Tibial nerve (tissue), 4 donors: ENCODE measurements around the gene AUTS2. TPM values are rescaled to one million over a fixed set of nuclear protein-coding genes. Genes with fewer than 3 reads are reported as not detected.

Source experiments
- DNase-seq, 2 donors: peaks; one replicate each; pipeline ENCODE4 v3.0.0-alpha.2; 2019; ENCODE audit warnings: low spot score in 2 of 2
- H3K27ac ChIP-seq, 4 donors: fragments of 200-600 bp; sonication (generic) in 3 of 4; one replicate each; pipeline ENCODE4 v1.5.1; 2017 to 2019; ENCODE audit warnings: mild to moderate bottlenecking in 1 of 4
- H3K27me3 ChIP-seq, 2 donors: fragments of 200-600 bp; sonication (generic) in 1 of 2; one replicate each; pipeline versions ENCODE4 v1.5.1 to v1.6.0; 2017 to 2019
- H3K36me3 ChIP-seq, 3 donors: fragments of 200-600 bp; sonication (generic); one replicate each; pipeline ENCODE4 v1.5.1; 2018 to 2019
- H3K4me1 ChIP-seq, 4 donors: fragments of 200-600 bp; sonication (generic) in 3 of 4; one replicate each; pipeline ENCODE4 v1.5.1; 2017 to 2019
- H3K4me3 ChIP-seq, 4 donors: fragments of 200-600 bp; sonication (generic) in 3 of 4; one replicate each; pipeline ENCODE4 v1.5.1; 2017 to 2019; ENCODE audit warnings: mild to moderate bottlenecking in 1 of 4, moderate library complexity in 1 of 4
- H3K9me3 ChIP-seq, 4 donors: fragments of 200-600 bp; sonication (generic) in 3 of 4; one replicate each; pipeline ENCODE4 v1.5.1; 2017 to 2019
- EP300 ChIP-seq, 2 donors: sonication (generic); formaldehyde crosslinking; IDR thresholded peaks; one replicate each; pipeline ENCODE4 v1.6.1; 2017; ENCODE audit warnings: antibody characterized with exemption in 2 of 2, mild to moderate bottlenecking in 1 of 2
- POLR2A ChIP-seq, 2 donors: fragments of 450-650 bp; IDR thresholded peaks; one replicate each; pipeline ENCODE4 v1.6.1; 2017; ENCODE audit warnings: antibody characterized with exemption in 2 of 2, mild to moderate bottlenecking in 2 of 2, moderate library complexity in 2 of 2
- WGBS, 2 donors: methylation state at CpG; one replicate each; pipeline ENCODE4 v1.1.5; 2018; 5-methylcytosine and 5-hydroxymethylcytosine counted together
- total RNA-seq, 4 donors: library from RNA; depleted of rRNA; stranded (reverse); fragments of >200 nt; gene quantifications; one replicate each; pipeline ENCODE4 v1.1.0, GENCODE V29; 2016
- TF ChIP-seq, protein P1 (sequence below), 5 experiments: fragments of 200-600 bp in 3 of 5; fragments of 450-650 bp in 2 of 5; sonication (generic) in 3 of 5; IDR thresholded peaks; one replicate each; pipeline ENCODE4 v1.5.1; 2016 to 2019; ENCODE audit warnings: antibody characterized with exemption in 5 of 5, mild to moderate bottlenecking in 3 of 5, moderate library complexity in 2 of 5

Gene AUTS2
- total RNA-seq, 4 donors from 2014 or later, result 56.6 to 87.9 (median 71.6) TPM

- 95 to 96% methylated on average over 3 of the region's 3 CpGs for WGBS, 2 donors
- Histone ChIP-seq H3K27ac (no peak overlapping the region), H3K4me3 (no peak overlapping the region), H3K36me3 (no peaks in the 10 kb centered on the region), H3K4me1 (peaks cover 0 to 32% (median 6%) of the 10 kb centered on the region in 4 donors), H3K9me3 (no peaks in the 10 kb centered on the region), H3K27me3 (no peaks in the 10 kb centered on the region)
- TF ChIP-seq POLR2A (IDR thresholded peaks at IDR 0.05) (no peak), EP300 (IDR thresholded peaks at IDR 0.05) (no peak)
- no peak for DNase-seq
Measured at GRCh38 chr7:70040051-70040450, 441.8 kb downstream of the AUTS2 start.

DNA sequence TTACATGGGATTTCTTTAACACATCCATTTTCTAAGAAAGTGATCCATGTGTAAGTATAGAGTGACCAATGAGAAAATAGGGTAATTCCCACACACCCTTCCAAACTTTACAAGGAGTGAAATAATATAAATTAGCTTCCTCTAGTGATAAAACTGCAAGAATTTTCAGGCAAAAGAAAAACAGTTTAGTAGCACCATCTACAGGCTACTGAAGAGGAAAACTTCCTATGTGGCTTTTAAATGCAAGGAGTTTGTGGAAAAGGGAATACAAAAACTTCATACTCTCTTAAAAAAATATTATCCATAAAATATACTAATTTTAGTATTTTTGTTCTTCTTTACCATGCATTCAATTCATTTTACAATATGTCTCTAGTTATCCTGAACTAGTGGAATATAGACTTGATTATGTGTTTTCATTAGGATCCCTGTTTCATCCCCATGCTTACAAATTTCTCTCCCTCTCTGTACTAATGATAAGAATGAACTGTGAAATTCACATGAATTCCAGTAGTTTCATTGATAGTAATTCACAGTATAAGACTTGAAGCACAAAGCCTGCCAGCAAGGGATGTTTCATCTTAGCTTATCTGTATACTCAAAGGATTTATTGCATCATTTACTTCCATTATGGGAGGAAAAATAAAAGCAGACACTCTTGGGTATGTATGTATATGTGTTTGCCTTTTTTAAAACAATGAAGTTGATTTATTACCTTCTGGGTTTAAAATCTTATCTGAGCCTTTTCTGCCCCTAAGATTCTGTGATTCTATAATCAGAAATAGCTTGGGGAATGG, 442.9 kb downstream of the AUTS2 start:
- H3K4me3 ChIP-seq, result no peak overlapping the region
- no peaks in the 10 kb centered on the region for H3K36me3 ChIP-seq
- no peaks in the 10 kb centered on the region for H3K9me3 ChIP-seq
- peaks cover 0 to 28% (median 6%) of the 10 kb centered on the region in 4 donors for H3K4me1 ChIP-seq
- no peak for DNase-seq
- H3K27me3 ChIP-seq, result no peaks in the 10 kb centered on the region
- no peak for TF ChIP-seq EP300 (IDR thresholded peaks at IDR 0.05)
- no peak for TF ChIP-seq POLR2A (IDR thresholded peaks at IDR 0.05)
- TF ChIP-seq, protein P1, sequence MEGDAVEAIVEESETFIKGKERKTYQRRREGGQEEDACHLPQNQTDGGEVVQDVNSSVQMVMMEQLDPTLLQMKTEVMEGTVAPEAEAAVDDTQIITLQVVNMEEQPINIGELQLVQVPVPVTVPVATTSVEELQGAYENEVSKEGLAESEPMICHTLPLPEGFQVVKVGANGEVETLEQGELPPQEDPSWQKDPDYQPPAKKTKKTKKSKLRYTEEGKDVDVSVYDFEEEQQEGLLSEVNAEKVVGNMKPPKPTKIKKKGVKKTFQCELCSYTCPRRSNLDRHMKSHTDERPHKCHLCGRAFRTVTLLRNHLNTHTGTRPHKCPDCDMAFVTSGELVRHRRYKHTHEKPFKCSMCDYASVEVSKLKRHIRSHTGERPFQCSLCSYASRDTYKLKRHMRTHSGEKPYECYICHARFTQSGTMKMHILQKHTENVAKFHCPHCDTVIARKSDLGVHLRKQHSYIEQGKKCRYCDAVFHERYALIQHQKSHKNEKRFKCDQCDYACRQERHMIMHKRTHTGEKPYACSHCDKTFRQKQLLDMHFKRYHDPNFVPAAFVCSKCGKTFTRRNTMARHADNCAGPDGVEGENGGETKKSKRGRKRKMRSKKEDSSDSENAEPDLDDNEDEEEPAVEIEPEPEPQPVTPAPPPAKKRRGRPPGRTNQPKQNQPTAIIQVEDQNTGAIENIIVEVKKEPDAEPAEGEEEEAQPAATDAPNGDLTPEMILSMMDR (IDR thresholded peaks at IDR 0.05), result peak in 3 of 5 experiments; percentile 31 to 42 (median 39)
- no peak overlapping the region for H3K27ac ChIP-seq

DNA sequence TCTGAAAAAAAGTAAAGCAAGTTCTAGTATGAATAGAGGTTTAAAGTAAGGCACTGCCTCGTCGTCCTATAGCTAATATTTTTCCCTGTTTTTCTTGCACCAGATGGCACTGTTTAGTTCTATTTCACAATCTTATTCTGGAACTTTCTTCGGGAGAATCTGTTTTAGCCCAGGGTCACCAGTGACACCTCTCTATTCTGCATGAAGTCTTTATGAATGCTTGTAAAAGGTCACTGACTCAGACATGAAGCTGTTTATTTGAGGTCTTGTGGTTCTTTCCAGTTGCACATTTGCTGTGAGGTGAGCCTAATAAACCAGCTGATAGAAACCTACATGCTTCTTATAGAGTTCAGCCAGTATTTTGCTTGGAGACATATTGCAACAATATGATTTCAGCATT, 444.3 kb downstream of the AUTS2 start:
- H3K36me3 ChIP-seq, result no peaks in the 10 kb centered on the region
- TF ChIP-seq POLR2A (IDR thresholded peaks at IDR 0.05), result no peak
- TF ChIP-seq EP300 (IDR thresholded peaks at IDR 0.05), result no peak
- TF ChIP-seq, protein P1 (IDR thresholded peaks at IDR 0.05), result peak; percentile 11 to 59 (median 25)
- 15 to 17% methylated on average over 3 of the region's 3 CpGs for WGBS, 2 donors
- H3K4me3 ChIP-seq, result no peak overlapping the region
- H3K27me3 ChIP-seq, result no peaks in the 10 kb centered on the region
- no peak for DNase-seq
- peak overlapping the region in 1 of 4 donors; percentile 50 for H3K27ac ChIP-seq
- peaks cover 0 to 23% (median 6%) of the 10 kb centered on the region in 4 donors for H3K4me1 ChIP-seq
- no peaks in the 10 kb centered on the region for H3K9me3 ChIP-seq

DNA sequence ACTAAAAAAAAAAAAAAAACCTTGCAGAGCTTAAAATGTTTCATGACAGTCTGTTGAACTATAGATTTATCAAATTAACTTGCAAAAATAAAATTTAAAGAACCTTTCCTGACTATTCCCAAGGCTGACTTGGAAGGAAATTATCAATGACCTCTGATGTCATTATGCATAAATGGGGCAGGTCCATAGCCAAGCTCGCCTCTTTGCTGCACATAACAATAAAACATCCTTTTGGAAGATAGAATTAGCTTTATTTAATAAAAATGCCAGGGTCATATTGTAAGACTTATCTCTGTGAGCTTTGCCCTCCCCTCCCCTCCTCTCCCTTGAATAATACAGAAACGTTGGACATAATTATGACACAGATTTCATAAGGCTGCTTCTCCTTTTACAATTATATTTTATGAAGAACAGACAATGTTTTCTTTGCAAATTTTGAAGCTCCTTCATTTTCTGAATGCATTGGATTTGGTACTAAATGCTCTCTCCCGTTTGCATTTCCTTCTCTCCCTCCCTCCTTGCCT, 444.8 kb downstream of the AUTS2 start:
- no peak for DNase-seq
- H3K27ac ChIP-seq, result no peak overlapping the region
- no peaks in the 10 kb centered on the region for H3K36me3 ChIP-seq
- H3K27me3 ChIP-seq, result no peaks in the 10 kb centered on the region
- TF ChIP-seq EP300 (IDR thresholded peaks at IDR 0.05) (no peak), POLR2A (IDR thresholded peaks at IDR 0.05) (no peak)
- TF ChIP-seq, protein P1 (IDR thresholded peaks at IDR 0.05), result no peak
- no peaks in the 10 kb centered on the region for H3K9me3 ChIP-seq
- no peak overlapping the region for H3K4me3 ChIP-seq
- 38 to 43% methylated on average over 3 of the region's 3 CpGs for WGBS, 2 donors
- peaks cover 0 to 23% (median 6%) of the 10 kb centered on the region in 4 donors for H3K4me1 ChIP-seq

DNA sequence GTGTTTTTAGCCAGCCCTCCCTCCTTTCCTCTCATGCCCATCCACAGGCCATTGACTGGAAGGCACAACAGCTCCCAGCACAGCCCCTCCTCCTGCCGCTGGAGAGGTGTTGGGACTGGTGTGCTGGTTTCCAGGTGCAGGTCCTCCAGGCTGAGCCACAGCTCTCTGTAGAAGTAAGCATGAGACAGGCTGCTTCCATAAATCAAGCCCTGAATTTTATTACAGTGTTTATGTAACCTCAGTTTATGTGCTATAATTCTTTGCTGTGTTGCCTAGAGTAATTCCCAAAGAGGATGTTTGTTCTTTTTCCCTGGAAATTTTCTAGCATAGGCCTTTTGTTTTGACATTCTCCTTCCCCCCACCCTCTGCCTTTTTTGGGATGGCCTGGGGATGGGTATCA, 445.8 kb downstream of the AUTS2 start:
- peaks cover 0 to 23% (median 6%) of the 10 kb centered on the region in 4 donors for H3K4me1 ChIP-seq

More for the DNA sequence above, 445.8 kb downstream of the AUTS2 start:
- no peak for DNase-seq
- H3K9me3 ChIP-seq, result no peaks in the 10 kb centered on the region
- no peak overlapping the region for H3K4me3 ChIP-seq
- no peaks in the 10 kb centered on the region for H3K36me3 ChIP-seq
- no peaks in the 10 kb centered on the region for H3K27me3 ChIP-seq
- WGBS, 2 donors, result 81 to 82% methylated on average over 1 of the region's 1 CpG
- TF ChIP-seq, protein P1 (IDR thresholded peaks at IDR 0.05), result no peak
- TF ChIP-seq EP300 (IDR thresholded peaks at IDR 0.05) (no peak), POLR2A (IDR thresholded peaks at IDR 0.05) (no peak)
- no peak overlapping the region for H3K27ac ChIP-seq
